PC-3 (cell line): ENCODE results near the gene KCTD16. TPM values are rescaled to one million over a fixed set of nuclear protein-coding genes. Genes with fewer than 3 reads are reported as not detected.

Experiments used
- ATAC-seq: fragments of 200-7000 bp; cut with Tn5 transposase; 2 replicates; pipeline ENCODE4 v1.9.1; 2020; ENCODE audit warnings: mild to moderate bottlenecking, moderate library complexity
- BruUV-seq: library from RNA; stranded (reverse); fragments of 400-500 nt; replicated peaks from 2 replicates; lab custom pipeline; 2021; lab: Mats Ljungman, UMichigan
- CTCF ChIA-PET: fragments of 300-600 bp; sonication (Branson Sonifier 250); formaldehyde crosslinking; loops from one replicate; lab custom pipeline; 2022; ENCODE audit warnings: antibody characterized with exemption; lab: Charles Lee
- POLR2A ChIA-PET: fragments of 300-600 bp; sonication (Branson Sonifier 250); formaldehyde crosslinking; loops from one replicate; lab custom pipeline; 2022; ENCODE audit warnings: antibody characterized with exemption; ENCODE audit not compliant: unreplicated experiment; lab: Charles Lee
- DNase-seq: peaks from one replicate; pipeline ENCODE4 v3.0.0-alpha.2; 2015
- H2AFZ ChIP-seq: fragments of 300-600 bp; sonication (generic); 2 replicates; pipeline ENCODE4 v1.6.0; 2016; ENCODE audit warnings: antibody characterized with exemption, low read length
- H3F3A ChIP-seq: fragments of 300-600 bp; sonication (generic); one replicate; pipeline ENCODE4 v1.6.0; 2017; ENCODE audit warnings: antibody characterized with exemption, low read length, control low read depth, mild to moderate bottlenecking; ENCODE audit not compliant: unreplicated experiment
- H3K27ac ChIP-seq: fragments of 300-600 bp; sonication (generic); 2 replicates; pipeline ENCODE4 v1.5.1; 2016; ENCODE audit warnings: mild to moderate bottlenecking, low read length
- H3K27me3 ChIP-seq: fragments of 300-600 bp; sonication (generic); 2 replicates; pipeline ENCODE4 v1.6.1; 2016; ENCODE audit warnings: low read length, mixed read lengths
- H3K36me3 ChIP-seq: fragments of 300-600 bp; sonication (generic); 2 replicates; pipeline ENCODE4 v1.6.1; 2016; ENCODE audit warnings: low read depth, mixed run types, low read length, mixed read lengths
- H3K4me1 ChIP-seq: fragments of 300-600 bp; sonication (generic); 2 replicates; pipeline ENCODE4 v1.5.1; 2016; ENCODE audit warnings: low read length; ENCODE audit not compliant: insufficient read depth
- H3K4me2 ChIP-seq: fragments of 300-600 bp; sonication (generic); 2 replicates; pipeline ENCODE4 v1.6.0; 2016; ENCODE audit warnings: low read length
- H3K4me3 ChIP-seq: fragments of 300-600 bp; sonication (generic); 2 replicates; pipeline ENCODE4 v1.5.1; 2016; ENCODE audit warnings: mild to moderate bottlenecking, low read length, mixed read lengths
- H3K79me2 ChIP-seq: fragments of 300-600 bp; sonication (generic); 2 replicates; pipeline ENCODE4 v1.6.1; 2017; ENCODE audit warnings: low read length, mixed read lengths
- H3K9ac ChIP-seq: fragments of 300-600 bp; sonication (generic); 2 replicates; pipeline ENCODE4 v1.6.0; 2016; ENCODE audit warnings: mild to moderate bottlenecking, low read length
- H3K9me2 ChIP-seq: fragments of 300-600 bp; sonication (generic); replicated peaks from 2 replicates; pipeline ENCODE4 v1.6.1; 2016; ENCODE audit warnings: mixed run types, low read length, mixed read lengths
- H3K9me3 ChIP-seq: fragments of 300-600 bp; sonication (generic); 2 replicates; pipeline ENCODE4 v1.6.1; 2016; ENCODE audit warnings: low read length, mixed read lengths
- H4K20me1 ChIP-seq: fragments of 300-600 bp; sonication (generic); 2 replicates; pipeline ENCODE4 v1.6.1; 2016; ENCODE audit warnings: low read length, mixed read lengths
- CTCF ChIP-seq: fragments of 300-600 bp; sonication (generic); conservative IDR thresholded peaks from 2 replicates; pipeline ENCODE4 v1.5.1; 2017; ENCODE audit warnings: antibody characterized with exemption, low read depth, mild to moderate bottlenecking, low read length
- EZH2 ChIP-seq: fragments of 300-600 bp; sonication (generic); IDR thresholded peaks from one replicate; pipeline ENCODE4 v1.6.1; 2017; ENCODE audit warnings: antibody characterized with exemption, mild to moderate bottlenecking, low read length; ENCODE audit not compliant: unreplicated experiment
- EZH2phosphoT487 ChIP-seq: fragments of 300-600 bp; sonication (generic); IDR thresholded peaks from 2 replicates; pipeline ENCODE4 v1.6.1; 2018; ENCODE audit warnings: mild to moderate bottlenecking, antibody characterized with exemption, low read length, borderline replicate concordance
- intact Hi-C: fragments of 100-400 bp; cut with micrococcal nuclease; formaldehyde crosslinking; loops from 2 replicates; pipeline ENCODE4 v1.9.0; 2023
- total RNA-seq: library from RNA; depleted of rRNA; stranded (reverse); fragments of >200 nt; gene quantifications from 2 replicates; pipeline ENCODE4 v1.2.3, GENCODE V29; 2014

KCTD16 gene
- total RNA-seq, 1 experiment from 2014 or later, result not detected

GRCh38 chr5:144260121-144260520, 89.4 kb downstream of the KCTD16 start:
- Histone ChIP-seq H3K27ac (no peak overlapping the region), H3K4me3 (no peak overlapping the region), H3K4me1 (no peaks in the 10 kb centered on the region), H3K79me2 (no peaks in the 10 kb centered on the region), H3K9ac (no peak overlapping the region), H2AFZ (no peak overlapping the region), H3K36me3 (no peaks in the 10 kb centered on the region), H3F3A (no peaks in the 10 kb centered on the region), H3K9me3 (no peaks in the 10 kb centered on the region), H3K4me2 (no peak overlapping the region), H3K9me2 (no peaks in the 10 kb centered on the region), H3K27me3 (peaks cover 26% of the 10 kb centered on the region; the same call in 1 of the 2 replicates), H4K20me1 (no peaks in the 10 kb centered on the region)
- TF ChIP-seq EZH2 (no peak), EZH2phosphoT487 (no peak), CTCF (no peak)
- BruUV-seq, result no TSS peak
- intact Hi-C loops, result no loop called here
- DNase-seq (no peak), ATAC-seq (no peak)
- POLR2A ChIA-PET, result no interaction called here
- CTCF ChIA-PET, result no interaction called here

- H3K4me2 ChIP-seq, result no peak overlapping the region
- no peak overlapping the region for H3K4me3 ChIP-seq
- no peaks in the 10 kb centered on the region for H3K79me2 ChIP-seq
- no peak for TF ChIP-seq EZH2
- no peak for TF ChIP-seq CTCF
- TF ChIP-seq EZH2phosphoT487, result no peak
- no TSS peak for BruUV-seq
- H3K27ac ChIP-seq, result no peak overlapping the region
- ATAC-seq (no peak), DNase-seq (no peak)
- no peak overlapping the region for H3K9ac ChIP-seq
- intact Hi-C loops, result no loop called here
- no peaks in the 10 kb centered on the region for H4K20me1 ChIP-seq
- H3K9me2 ChIP-seq, result no peaks in the 10 kb centered on the region
- H3F3A ChIP-seq, result no peaks in the 10 kb centered on the region
- H3K9me3 ChIP-seq, result no peaks in the 10 kb centered on the region
- H3K36me3 ChIP-seq, result no peaks in the 10 kb centered on the region
- H2AFZ ChIP-seq, result no peak overlapping the region
- ChIA-PET POLR2A (no interaction called here), CTCF (no interaction called here)
- peaks cover 16% of the 10 kb centered on the region; the same call in 1 of the 2 replicates for H3K27me3 ChIP-seq
- H3K4me1 ChIP-seq, result no peaks in the 10 kb centered on the region
Measured at GRCh38 chr5:144265643-144266247, 95.1 kb downstream of the KCTD16 start.

GRCh38 chr5:144267961-144268513, 97.4 kb downstream of the KCTD16 start:
- no peak for TF ChIP-seq EZH2phosphoT487
- no peak for TF ChIP-seq CTCF
- no peak for TF ChIP-seq EZH2
- intact Hi-C loops, result no loop called here
- ChIA-PET CTCF (no interaction called here), POLR2A (no interaction called here)
- no peaks in the 10 kb centered on the region for H3F3A ChIP-seq
- no peak overlapping the region for H3K9ac ChIP-seq
- BruUV-seq, result no TSS peak
- H3K4me3 ChIP-seq, result no peak overlapping the region
- H3K4me2 ChIP-seq, result no peak overlapping the region
- no peaks in the 10 kb centered on the region for H3K4me1 ChIP-seq
- H3K27ac ChIP-seq, result no peak overlapping the region
- no peak overlapping the region for H2AFZ ChIP-seq
- no peaks in the 10 kb centered on the region for H3K9me2 ChIP-seq
- H4K20me1 ChIP-seq, result no peaks in the 10 kb centered on the region
- DNase-seq (no peak), ATAC-seq (no peak)
- H3K36me3 ChIP-seq, result no peaks in the 10 kb centered on the region
- H3K27me3 ChIP-seq, result peaks cover 10% of the 10 kb centered on the region; the same call in 1 of the 2 replicates
- no peaks in the 10 kb centered on the region for H3K9me3 ChIP-seq
- no peaks in the 10 kb centered on the region for H3K79me2 ChIP-seq
